T1000 (cell line): ENCODE measurements around the gene RBM15.

Experiments used
- DNase-seq: peaks from one replicate; lab custom pipeline; 2025; ENCODE audit warnings: mixed read lengths; lab: John Stamatoyannopoulos, UW

Gene RBM15

GRCh38 chr1:110348050-110348449 is 8.9 kb downstream of the RBM15 start:
- no peak for DNase-seq

- DNase-seq, result no peak
Observed at GRCh38 chr1:110348771-110349170, 9.6 kb downstream of the RBM15 start.

- no peak for DNase-seq
Observed at GRCh38 chr1:110350360-110350759, 11.2 kb downstream of the RBM15 start.

DNA sequence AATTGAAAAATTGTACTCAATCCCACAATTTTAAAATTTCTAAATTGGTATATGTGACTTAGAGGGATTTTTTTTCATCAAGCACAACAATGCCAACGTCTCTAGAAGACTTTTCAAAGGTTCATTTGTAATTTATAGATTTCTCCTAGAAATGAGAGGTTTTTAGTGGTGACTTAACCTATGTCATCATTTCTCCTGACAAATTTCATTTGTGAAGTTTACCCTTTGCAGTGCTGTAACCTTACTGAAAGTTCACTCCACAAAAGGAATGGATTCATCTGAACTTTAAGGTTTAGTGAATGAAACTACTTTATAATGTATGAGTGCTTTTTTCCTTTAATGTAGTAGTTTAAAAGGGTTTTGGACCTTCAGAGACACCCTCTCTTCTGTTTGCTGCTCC is 16.1 kb downstream of the RBM15 start:
- DNase-seq, result no peak

- no peak for DNase-seq
Observed at GRCh38 chr1:110356379-110356778, 17.2 kb downstream of the RBM15 start.

- DNase-seq, result no peak
Observed at GRCh38 chr1:110360431-110360830, 21.3 kb downstream of the RBM15 start.

- no peak for DNase-seq
Observed at GRCh38 chr1:110361856-110362255, 22.7 kb downstream of the RBM15 start.

GRCh38 chr1:110364221-110364620 is 25.0 kb downstream of the RBM15 start:
- DNase-seq, result no peak

GRCh38 chr1:110370827-110371226 is 31.6 kb downstream of the RBM15 start:
- no peak for DNase-seq

DNA sequence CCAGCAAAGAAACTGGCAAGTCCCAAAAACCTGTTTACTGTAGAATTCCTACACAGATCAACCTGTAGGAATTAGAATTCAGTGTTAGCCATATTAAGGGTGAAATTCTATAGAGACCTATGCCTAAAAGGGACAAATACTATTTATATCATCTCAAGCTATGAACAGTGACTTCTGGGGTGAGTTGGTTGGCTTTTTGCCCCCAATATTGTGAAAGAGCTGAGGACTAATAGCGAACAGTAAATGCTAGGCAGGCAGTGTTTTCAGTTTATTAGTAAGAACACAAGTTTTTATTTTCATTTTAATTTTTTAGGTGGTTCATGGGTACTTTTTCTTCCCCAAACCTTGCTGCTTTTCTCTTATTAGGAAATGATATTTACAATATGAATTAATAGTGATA is 36.3 kb downstream of the RBM15 start:
- no peak for DNase-seq

GRCh38 chr1:110380672-110381283 is 41.6 kb downstream of the RBM15 start:
- DNase-seq, result no peak

DNA sequence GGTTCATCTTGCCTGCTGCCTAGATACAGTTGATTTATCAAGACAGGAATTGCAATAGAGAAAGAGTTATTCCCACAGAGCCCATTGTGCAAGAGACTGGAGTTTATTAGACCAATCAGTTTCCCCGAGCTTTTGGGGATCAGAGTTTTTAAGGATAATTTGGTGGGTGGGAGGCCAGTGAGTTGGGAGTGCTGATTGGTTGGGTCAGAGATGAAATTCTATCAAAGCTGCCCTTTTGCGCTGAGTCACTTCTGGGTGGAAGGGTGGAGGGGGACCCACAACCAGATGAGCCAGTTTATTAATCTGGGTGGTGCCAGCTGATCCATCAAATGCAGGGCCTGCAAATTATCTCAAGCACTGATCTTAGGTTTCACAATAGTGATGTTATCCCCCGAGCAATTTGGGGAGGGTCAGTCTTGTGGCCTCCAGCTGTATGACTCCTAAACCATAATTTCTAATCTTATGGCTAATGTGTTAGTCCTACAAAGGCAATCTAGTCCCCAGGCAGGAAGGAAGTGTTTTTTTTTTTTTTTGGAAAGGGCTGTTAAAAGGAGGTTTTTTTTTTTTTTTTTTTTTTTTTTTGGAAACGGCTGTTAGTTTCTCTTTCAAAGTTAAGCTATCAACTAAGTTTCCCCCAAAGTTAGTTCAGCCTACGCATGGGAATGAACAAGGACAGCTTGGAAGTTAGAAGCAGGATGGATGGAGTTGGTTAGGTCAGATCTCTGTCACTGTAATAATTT is 44.2 kb downstream of the RBM15 start:
- DNase-seq, result no peak

GRCh38 chr1:110384581-110385321 is 45.6 kb downstream of the RBM15 start:
- DNase-seq, result no peak

GRCh38 chr1:110385369-110385768 is 46.2 kb downstream of the RBM15 start:
- DNase-seq, result no peak

DNA sequence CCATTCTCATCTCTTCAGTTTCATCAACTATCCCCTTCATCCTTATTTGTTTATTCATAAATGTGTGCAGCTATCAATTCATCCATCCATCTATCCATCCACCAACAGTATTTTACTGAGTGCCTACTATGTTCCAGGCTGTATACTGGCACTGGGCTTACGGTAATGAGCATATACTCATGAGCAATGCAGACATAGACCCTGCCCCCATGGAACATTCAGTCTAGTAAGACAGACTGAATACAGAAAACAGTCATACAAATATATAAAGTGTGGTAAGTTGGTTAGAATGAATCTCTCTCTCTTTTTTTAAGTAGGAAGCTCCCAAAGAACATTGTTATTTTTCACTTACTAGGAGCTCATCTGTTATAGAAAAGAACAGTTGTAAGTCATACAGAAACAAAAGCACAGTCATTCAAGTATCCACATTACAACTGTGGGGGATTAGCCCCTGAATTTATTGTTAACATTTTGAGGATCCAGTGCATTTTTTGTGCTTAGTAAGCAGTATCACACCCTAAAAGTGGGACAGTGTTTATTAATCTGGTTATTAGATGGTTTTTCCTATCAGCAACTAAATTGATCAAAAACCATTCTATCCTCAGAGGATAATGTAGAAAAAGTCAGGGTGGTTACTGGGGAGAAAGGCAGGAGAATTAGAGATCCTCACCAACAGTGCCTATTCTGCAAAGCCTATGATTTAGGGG is 48.0 kb downstream of the RBM15 start:
- no peak for DNase-seq

DNA sequence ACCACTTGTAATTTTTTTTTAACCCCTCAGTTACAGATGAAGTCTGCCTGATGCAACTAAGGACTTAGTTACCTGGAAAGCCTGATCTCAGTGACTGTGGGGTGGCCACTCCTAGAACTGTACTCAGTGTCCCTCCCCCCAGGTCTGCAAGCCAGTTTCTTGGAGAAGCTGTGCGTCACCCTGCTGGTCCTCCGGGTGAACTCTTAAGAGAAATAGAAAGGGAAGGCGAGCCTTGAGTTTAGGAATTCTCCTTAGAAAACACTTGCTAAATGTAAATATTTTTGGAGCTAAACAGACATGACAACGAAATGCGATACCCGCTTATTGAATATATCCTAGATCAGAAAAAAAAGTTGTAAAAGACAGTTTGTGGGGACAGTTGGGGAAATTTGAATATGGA is 50.9 kb downstream of the RBM15 start:
- DNase-seq, result no peak

- no peak for DNase-seq
Observed at GRCh38 chr1:110390692-110391245, 51.6 kb downstream of the RBM15 start, which contains the start of gene SLC16A4. Gene SLC16A4, minus strand, starts transcription at chr1:110391026. Its CDS starts 1,703 bp downstream, at chr1:110389323.

DNA sequence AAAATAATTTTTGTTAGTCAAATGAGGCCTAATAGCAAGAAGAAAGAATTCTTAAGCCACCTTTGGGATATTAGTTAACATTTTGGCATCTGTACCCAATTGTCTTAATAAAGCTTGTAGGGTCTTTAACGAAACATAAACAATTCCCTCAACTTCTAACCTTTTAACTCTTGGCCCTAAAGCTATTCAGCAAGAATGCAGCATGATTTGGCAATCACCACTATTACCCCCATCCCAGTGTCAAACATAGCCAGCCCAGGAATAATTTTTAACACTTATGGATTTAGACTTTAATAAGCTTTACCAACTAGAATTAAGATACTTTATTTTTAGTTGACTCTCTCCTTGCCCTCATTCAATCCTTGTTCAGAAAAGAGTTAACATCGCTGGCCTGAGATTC is 54.1 kb downstream of the RBM15 start:
- no peak for DNase-seq

GRCh38 chr1:110393691-110394492 is 54.7 kb downstream of the RBM15 start:
- DNase-seq, result no peak

DNA sequence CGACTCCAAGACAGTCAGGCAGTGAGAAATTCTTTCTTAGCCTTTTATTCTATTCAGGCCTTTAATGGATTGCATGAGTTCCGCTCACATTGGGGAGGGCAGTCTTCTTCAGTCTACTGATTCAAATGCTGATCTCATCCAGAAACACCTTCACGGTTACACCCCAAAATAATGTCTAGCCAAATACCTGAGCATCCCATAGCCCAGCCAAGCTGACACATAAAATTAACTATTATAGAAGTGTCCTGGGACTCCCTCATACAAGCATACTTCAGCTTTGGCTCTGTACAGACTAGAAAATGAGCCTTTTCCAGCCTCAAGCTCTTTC is 55.3 kb downstream of the RBM15 start:
- DNase-seq, result no peak
